NCI-H2107 (cell line): Measurements from ENCODE around the gene PTCD2.

Source experiments
- DNase-seq: peaks from one replicate; lab custom pipeline; 2025; lab: John Stamatoyannopoulos, UW

The PTCD2 gene

DNA sequence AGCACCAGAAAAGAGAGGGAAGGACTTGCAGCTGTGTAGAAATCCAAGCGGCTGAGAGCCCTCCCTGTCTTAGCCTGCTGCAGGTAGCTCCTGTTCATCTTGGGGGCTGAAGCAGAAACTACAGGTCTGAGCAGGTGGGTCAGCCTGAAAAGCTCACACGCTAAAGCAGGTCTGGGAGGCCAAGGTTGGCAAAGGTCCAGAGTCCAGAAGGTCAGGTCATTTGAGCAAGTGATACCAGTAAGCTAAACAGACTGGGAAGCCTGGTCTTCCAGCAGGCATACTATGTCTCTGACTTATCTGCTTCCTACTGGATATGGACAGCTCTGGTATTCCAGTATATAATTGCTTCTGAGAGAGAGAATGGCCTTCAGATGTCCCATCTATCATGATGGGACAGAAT lies 26.2 kb downstream of the PTCD2 start:
- no peak for DNase-seq

GRCh38 chr5:72347801-72348308 lies 27.7 kb downstream of the PTCD2 start:
- DNase-seq: no peak

DNA sequence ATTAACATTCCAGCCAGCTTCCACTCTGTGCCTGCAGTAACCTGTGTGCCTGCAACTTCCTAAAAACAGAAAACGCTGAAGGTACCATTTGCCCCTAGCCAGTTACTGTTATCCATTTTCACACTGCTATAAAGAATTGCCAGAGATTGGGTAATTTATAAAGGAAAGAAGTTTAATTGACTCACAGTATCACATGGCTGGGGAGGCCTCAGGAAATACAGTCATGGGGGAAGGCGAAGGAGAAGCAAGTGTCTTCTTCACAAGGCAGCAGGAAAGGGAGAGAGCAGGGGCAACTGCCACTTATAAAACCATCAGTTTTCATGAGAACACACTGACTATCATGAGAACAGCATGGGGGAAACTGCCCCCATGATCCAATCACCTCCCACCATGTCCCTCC lies 31.2 kb downstream of the PTCD2 start:
- no peak for DNase-seq

DNA sequence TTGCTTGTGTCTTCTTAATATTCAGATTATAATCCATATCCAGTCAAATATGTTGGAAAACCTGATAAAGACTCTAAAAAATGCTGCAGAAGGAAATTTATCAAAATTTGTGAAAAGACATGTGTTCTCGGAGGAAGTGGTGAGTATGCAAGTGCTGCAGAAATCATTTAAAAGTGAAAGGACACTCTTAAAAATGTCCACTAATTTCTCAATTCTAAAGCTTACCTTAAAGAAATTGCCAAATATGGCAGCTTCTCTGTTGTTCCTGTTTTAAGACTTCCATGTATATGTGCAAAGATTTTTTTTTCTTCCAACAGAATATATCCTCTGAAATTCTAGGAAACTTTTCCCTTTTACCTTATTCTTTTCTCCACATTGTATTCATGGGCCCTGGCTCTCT lies 32.4 kb downstream of the PTCD2 start:
- no peak for DNase-seq

- DNase-seq: no peak
Observed at GRCh38 chr5:72353046-72353445, 32.9 kb downstream of the PTCD2 start.

DNA sequence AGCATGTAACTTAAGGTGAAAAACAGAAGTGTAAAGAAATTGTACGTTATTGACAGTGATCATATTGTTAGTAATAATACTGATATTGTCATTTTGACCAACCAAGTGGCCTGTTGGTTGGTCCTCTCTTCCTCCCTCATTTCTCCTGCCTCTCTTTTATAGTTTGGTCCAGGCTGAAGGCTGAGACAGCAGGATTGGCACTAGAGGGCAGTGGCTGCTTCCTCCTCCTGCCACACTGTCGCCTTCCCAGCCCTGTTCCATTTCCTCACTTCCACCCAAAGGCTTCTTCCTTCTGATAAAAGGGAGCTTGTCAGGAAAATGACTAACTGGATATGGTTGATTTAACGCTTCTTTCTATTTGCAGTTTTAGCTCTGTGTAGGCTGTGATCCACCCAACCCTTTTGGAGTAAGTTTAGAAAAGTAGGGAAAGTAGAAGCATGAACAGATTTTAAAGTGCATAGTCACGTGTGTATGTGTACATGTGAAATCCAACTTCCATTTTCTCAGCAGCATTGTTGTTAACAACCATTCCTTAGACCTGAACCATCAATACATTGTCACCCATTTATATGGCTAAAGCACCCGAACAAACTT lies 35.6 kb downstream of the PTCD2 start:
- no peak for DNase-seq

GRCh38 chr5:72356361-72356760 lies 36.2 kb downstream of the PTCD2 start:
- DNase-seq: no peak

GRCh38 chr5:72358925-72359324 lies 38.8 kb downstream of the PTCD2 start:
- no peak for DNase-seq

DNA sequence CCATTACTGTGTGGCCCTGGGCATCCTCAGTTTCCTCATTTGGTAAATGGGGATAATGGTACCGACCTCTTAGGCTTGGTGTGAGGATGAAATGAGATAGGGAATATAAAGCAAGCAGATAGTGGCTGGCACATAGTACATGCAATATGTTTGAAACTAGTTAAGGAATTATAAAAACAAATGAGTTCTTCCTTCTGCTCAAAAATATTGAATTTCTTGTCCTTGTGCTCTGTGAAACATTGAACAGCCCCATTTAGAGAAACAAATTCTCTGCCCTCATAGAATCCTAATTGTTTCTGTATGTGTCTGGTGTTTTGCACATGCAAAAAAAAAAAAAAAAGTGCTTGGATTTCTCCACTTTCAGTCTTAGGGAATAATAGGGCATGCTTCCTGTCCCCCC lies 39.7 kb downstream of the PTCD2 start:
- DNase-seq: no peak

GRCh38 chr5:72363166-72363802 lies 43.1 kb downstream of the PTCD2 start:
- DNase-seq: no peak

DNA sequence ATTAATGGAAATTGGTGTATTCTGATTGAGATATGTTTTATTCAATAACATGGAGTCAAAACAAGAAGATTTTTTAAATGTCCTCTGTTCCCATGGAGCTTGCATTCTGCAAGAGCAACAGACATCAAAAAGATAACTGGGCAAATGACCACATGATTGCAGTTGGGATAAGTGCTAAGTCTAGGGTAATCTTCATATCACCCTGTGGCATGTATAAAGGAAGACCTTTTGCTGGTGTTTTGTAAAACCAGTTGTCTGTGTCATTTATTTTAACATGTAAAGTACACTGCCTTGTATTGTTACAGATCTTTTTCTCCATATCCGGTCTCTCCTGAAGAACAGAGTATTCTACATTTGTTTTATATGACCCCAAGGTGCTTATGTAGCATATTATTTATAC lies 44.0 kb downstream of the PTCD2 start:
- no peak for DNase-seq

DNA sequence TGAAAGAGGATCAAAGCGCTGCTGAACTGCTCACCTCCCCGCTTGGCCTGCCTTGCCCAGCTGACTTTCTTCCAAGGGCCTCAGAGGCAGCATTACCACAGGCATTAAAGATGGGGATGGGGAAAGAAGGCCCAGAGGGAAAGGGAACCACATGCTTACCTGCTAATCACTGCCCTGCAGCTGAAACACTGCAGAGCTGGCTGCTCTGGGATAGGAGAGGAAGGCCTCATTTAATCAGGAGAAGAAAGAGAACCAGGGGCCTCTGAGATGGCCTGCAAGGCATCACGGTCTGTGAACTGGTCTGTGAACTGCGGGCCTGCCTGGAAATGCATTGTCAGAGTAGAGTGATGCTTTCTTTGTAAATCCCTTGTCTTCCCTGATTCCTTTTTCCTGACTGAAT lies 44.8 kb downstream of the PTCD2 start:
- no peak for DNase-seq

DNA sequence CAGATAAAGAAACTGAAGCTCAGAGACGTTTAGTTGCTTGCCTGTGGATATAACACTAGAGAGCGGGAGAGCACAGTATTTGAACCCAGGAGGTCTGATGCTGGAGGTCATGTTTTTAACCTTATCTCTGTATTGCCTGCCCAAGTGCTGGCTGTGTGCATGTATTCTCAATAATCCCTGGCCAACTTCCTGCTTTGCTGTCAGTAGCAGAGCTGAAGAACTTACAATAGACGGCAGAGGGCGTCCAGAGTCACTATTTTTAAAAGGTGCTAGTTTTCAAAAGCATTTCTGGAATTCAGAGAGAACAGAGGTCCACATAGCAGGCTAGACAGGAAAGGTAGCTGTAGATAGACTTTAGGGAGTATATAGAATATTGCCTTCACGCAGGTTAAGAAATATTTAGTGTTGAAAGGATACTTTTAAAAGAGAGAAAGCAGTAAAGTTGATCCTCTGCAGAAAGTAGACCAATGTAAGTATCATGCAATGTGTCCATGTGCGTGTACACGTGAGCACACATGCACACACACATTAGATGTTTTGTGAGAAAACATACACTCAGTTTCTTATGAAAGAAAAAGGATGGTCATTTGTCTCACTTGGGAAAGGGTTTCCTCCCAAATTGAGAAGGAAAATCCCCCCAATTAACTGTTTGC lies 46.3 kb downstream of the PTCD2 start:
- DNase-seq: peak; percentile 24

- no peak for DNase-seq
Observed at GRCh38 chr5:72368271-72368670, 48.1 kb downstream of the PTCD2 start.

DNA sequence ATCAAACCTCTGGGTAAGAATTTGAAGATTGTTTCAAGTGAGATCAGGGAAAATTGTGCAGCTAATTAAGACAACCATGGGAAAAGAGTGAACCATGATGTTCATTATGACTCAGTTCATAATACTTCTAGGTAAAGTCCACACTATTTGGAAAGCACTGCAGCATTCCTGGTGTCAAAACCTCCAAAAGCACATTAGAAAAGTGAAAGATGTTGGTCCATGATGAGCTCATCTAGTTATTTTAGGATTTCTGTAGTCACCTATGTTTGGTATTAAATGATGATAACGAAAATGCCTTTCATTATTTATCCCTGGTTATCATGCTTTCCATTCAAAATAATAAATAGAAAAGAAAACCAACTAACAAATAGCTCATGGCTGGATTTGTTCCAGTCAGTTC lies 49.1 kb downstream of the PTCD2 start:
- no peak for DNase-seq

DNA sequence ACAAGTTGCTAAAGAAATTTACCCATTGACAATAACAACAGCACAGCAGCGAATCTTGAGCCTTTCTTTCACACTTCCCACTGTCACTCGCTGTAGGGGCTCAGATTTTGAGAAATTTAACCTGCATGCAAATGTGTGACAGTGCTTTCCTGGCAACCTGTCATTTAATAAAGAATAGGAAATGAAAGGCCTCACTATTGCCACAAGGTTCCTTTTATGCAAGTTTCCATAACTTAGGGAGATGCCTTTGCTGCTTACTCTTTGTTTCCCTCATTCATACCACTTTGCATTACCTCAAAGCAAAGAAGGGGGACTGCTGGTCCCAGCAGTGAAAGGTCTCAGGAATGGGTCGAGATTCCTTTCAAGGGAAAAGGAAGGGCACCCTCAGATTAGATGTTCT lies 49.5 kb downstream of the PTCD2 start:
- DNase-seq: no peak

GRCh38 chr5:72372331-72372730 lies 52.2 kb downstream of the PTCD2 start:
- no peak for DNase-seq

DNA sequence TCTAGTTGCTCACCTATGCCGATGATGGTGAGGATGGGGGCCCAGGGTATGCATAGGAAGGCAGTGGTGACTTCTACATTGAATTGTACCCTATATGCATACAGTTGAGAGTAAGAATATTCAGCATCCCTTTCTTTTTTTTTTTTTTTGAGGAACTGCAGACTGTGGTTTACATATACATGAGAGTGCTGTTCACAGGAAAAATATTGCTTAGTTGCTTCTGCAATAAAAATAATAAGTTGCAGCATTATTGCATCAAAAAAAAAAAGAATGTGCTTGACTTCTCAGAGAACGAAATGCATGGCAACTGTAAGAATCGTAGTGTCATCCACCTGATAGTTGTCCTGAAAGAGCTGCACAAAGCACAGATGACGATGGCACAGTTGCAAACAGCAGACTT lies 52.8 kb downstream of the PTCD2 start:
- no peak for DNase-seq

- no peak for DNase-seq
Observed at GRCh38 chr5:72374844-72375243, 54.7 kb downstream of the PTCD2 start.

DNA sequence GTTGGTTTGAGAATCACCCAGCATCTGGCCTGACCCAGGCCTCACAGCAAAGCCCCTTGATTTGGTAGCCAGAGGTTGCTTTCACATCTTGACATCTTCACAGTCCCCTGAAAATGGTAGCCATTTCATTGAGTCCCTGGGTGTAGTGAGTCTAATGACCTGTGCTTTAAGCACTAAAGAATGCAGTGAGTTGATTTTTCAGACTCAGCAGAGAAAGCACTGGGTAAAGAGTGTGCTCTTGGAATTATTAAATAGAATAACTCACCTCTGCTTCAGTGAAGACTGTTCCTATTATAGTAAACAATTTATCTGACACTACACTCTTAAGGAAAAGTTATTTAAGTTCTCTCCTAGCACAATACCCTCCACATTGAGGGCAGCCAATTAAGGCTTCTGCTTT lies 56.2 kb downstream of the PTCD2 start:
- no peak for DNase-seq

DNA sequence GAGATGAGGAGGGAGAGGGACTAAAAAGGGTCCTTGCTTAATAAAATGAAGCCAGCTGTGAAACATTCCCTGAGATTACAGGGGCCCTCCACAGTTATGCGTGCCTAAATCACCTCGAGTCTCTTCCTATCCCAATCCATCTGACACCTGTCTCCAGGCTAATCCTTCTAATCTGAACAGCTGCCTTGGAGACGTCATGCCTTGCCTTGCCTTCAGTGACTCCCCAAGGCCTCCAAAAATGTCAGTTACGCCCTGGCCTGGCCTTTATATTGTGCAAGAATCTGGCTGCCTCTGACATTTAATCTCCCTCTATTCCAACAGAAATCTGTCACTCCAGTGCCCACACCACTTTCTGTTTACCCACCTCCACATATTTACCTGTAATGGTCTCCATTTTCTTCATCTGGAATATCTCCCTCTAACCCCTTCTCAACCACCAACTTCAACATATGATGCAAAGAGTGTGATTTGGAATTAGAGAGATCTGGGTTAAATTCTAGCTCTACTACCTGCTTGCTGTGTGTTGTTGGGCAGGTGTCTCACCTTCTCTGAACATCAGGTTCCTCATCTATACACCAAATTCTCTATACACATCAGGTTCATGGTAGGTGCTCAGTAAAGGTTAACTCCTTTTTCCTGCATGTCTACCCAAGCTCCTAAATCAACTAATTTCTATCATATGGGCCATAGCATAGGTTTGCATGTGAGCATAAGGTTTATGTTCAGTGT lies 57.9 kb downstream of the PTCD2 start:
- DNase-seq: no peak

DNA sequence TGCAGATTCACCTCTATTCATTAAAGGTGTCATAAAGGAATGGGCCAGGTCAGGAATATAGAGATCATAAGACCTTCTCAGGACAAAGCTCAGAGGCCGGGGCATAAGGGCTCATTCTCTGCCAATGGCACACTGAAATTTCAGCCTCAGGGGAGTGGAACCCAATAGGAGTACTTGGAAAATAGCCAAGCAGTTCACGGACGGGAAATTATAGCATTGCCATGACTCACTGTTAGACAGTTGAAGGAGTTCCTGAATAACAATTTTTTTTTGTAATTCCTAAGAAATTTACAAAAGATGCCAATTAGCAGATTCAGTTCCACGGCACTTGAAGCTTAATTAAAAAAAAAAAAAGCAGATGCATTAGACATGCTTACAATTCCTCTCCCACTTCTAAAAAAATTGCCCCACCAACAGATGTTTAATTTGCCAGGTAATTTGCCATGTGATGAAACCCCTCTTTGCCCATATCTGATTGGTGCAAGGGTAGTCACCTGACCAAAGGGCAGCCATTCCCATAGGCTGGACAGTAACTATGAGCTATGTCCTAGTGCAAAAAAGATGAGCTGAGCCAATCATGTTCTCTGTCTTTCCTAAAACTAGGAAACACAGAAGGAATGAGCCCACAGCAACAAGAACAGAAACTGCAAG lies 58.6 kb downstream of the PTCD2 start:
- DNase-seq: peak; percentile 36
